A673 (cell line): ENCODE measurements around the gene UBXN7. TPM values are rescaled to one million over a fixed set of nuclear protein-coding genes. Genes with fewer than 3 reads are reported as not detected.
"Not testable (repeated sequence)": the region's sequence is repeated elsewhere in the genome, so short reads cannot be mapped to it uniquely, and the experiment has no call there.

Experiments
- BruUV-seq: library from RNA; stranded (reverse); fragments of 400-500 nt; replicated peaks from 2 replicates; lab custom pipeline; 2021; lab: Mats Ljungman, UMichigan
- CTCF ChIA-PET: fragments of 300-600 bp; sonication (Branson Sonifier 250); formaldehyde crosslinking; loops from one replicate; lab custom pipeline; 2022; ENCODE audit warnings: antibody characterized with exemption; lab: Charles Lee
- POLR2A ChIA-PET: fragments of 300-600 bp; sonication (Branson Sonifier 250); formaldehyde crosslinking; loops from one replicate; lab custom pipeline; 2022; ENCODE audit warnings: antibody characterized with exemption; ENCODE audit not compliant: low non-redundant PET; lab: Charles Lee
- DNase-seq: peaks from one replicate; pipeline ENCODE4 v3.0.0-alpha.2; 2015; ENCODE audit warnings: low spot score
- H3K27ac ChIP-seq: fragments of 200-600 bp; sonication (generic); 2 replicates; pipeline ENCODE4 v1.5.1; 2016; ENCODE audit warnings: mixed run types, low read depth, mild to moderate bottlenecking, mixed read lengths, antibody characterized with exemption, low read length; ENCODE audit not compliant: poor library complexity, severe bottlenecking
- H3K27me3 ChIP-seq: fragments of 200-600 bp; sonication (generic); replicated peaks from 2 replicates; pipeline ENCODE4 v1.6.1; 2017; ENCODE audit warnings: mixed run types, low read depth, mild to moderate bottlenecking, mixed read lengths, antibody characterized with exemption, low read length; ENCODE audit not compliant: insufficient read depth, poor library complexity
- H3K36me3 ChIP-seq: fragments of 200-600 bp; sonication (generic); 2 replicates; pipeline ENCODE4 v1.6.1; 2016; ENCODE audit warnings: mixed run types, mild to moderate bottlenecking, mixed read lengths, antibody characterized with exemption, low read length; ENCODE audit not compliant: insufficient read depth, poor library complexity, severe bottlenecking
- H3K4me1 ChIP-seq: fragments of 200-600 bp; sonication (generic); 2 replicates; pipeline ENCODE4 v1.6.1; 2017; ENCODE audit warnings: mixed run types, mild to moderate bottlenecking, mixed read lengths, antibody characterized with exemption, low read length; ENCODE audit not compliant: insufficient read depth, poor library complexity, severe bottlenecking
- H3K4me3 ChIP-seq: fragments of 200-600 bp; sonication (generic); 2 replicates; pipeline ENCODE4 v1.5.1; 2016; ENCODE audit warnings: low read depth, mixed run types, mild to moderate bottlenecking, mixed read lengths, low read length; ENCODE audit not compliant: poor library complexity, severe bottlenecking
- H3K9me3 ChIP-seq: fragments of 200-600 bp; sonication (generic); 2 replicates; pipeline ENCODE4 v1.6.1; 2016; ENCODE audit warnings: mixed run types, low read depth, mild to moderate bottlenecking, mixed read lengths, antibody characterized with exemption, low read length; ENCODE audit not compliant: poor library complexity, severe bottlenecking
- CTCF ChIP-seq: fragments of 300-800, 200-600 bp; sonication (generic); conservative IDR thresholded peaks from 2 replicates; pipeline ENCODE4 v1.5.1; 2017; ENCODE audit warnings: low read depth, mild to moderate bottlenecking, antibody characterized with exemption, low read length, moderate library complexity, mixed read lengths
- EZH2 ChIP-seq: fragments of 200-600 bp; sonication (generic); IDR thresholded peaks from 2 replicates; pipeline ENCODE4 v1.6.1; 2017; ENCODE audit warnings: borderline replicate concordance, low read depth, mild to moderate bottlenecking, mixed read lengths, antibody characterized with exemption, low read length; ENCODE audit not compliant: poor library complexity, severe bottlenecking
- intact Hi-C: fragments of 100-400 bp; cut with micrococcal nuclease; formaldehyde crosslinking; loops from one replicate; pipeline ENCODE4 v1.10.0; 2022; ENCODE audit not compliant: unreplicated experiment
- total RNA-seq: library from RNA; stranded (reverse); gene quantifications from 2 replicates; pipeline ENCODE4 v1.2.3, GENCODE V29; 2021

The UBXN7 gene
- total RNA-seq, 1 experiment from 2014 or later: 94.2 TPM

- CTCF ChIA-PET, DNase-seq, BruUV-seq, H3K4me1 ChIP-seq, POLR2A ChIA-PET, intact Hi-C loops, H3K4me3 ChIP-seq, H3K27ac ChIP-seq, H3K27me3 ChIP-seq, H3K9me3 ChIP-seq: not testable (repeated sequence)
- peaks cover 10% of the 10 kb centered on the region for H3K36me3 ChIP-seq
These were observed 46.8 kb downstream of the UBXN7 start for GRCh38 chr3:196385446-196385845.

- no peaks in the 10 kb centered on the region for H3K4me1 ChIP-seq
- no peaks in the 10 kb centered on the region for H3K36me3 ChIP-seq
- no TSS peak for BruUV-seq
- TF ChIP-seq CTCF (no peak), EZH2 (no peak)
- no peak for DNase-seq
- no peaks in the 10 kb centered on the region for H3K9me3 ChIP-seq
- ChIA-PET CTCF (interaction anchor here (0.7 kb wide), 1 partner anchor 482 kb away, joined by 5 read pairs; no protein-coding TSS in a partner anchor), POLR2A (no interaction called here)
- intact Hi-C loops: no loop called here
- no peaks in the 10 kb centered on the region for H3K27me3 ChIP-seq
- no peak overlapping the region for H3K27ac ChIP-seq
- no peak overlapping the region for H3K4me3 ChIP-seq
These were observed 53.9 kb downstream of the UBXN7 start for GRCh38 chr3:196378146-196378841.

GRCh38 chr3:196377321-196377720, 54.9 kb downstream of the UBXN7 start:
- CTCF ChIA-PET: no interaction called here
- BruUV-seq: no TSS peak
- POLR2A ChIA-PET: no interaction called here
- Histone ChIP-seq H3K4me1 (no peaks in the 10 kb centered on the region), H3K27ac (no peak overlapping the region), H3K4me3 (no peak overlapping the region), H3K27me3 (no peaks in the 10 kb centered on the region), H3K36me3 (no peaks in the 10 kb centered on the region), H3K9me3 (no peaks in the 10 kb centered on the region)
- no peak for TF ChIP-seq CTCF
- TF ChIP-seq EZH2: no peak
- intact Hi-C loops: no loop called here
- no peak for DNase-seq

- H3K27me3 ChIP-seq: no peaks in the 10 kb centered on the region
- no peak overlapping the region for H3K27ac ChIP-seq
- ChIA-PET CTCF (no interaction called here), POLR2A (no interaction called here)
- BruUV-seq: no TSS peak
- DNase-seq: no peak
- no peak overlapping the region for H3K4me3 ChIP-seq
- no peaks in the 10 kb centered on the region for H3K4me1 ChIP-seq
- TF ChIP-seq CTCF (no peak), EZH2 (no peak)
- intact Hi-C loops: no loop called here
- no peaks in the 10 kb centered on the region for H3K9me3 ChIP-seq
- peaks cover 29% of the 10 kb centered on the region for H3K36me3 ChIP-seq
These were observed 66.5 kb downstream of the UBXN7 start for GRCh38 chr3:196365736-196366135.
